GM21381 (cell line): ENCODE data around the gene ERI2.
"Not testable (repeated sequence)": the region's sequence is repeated elsewhere in the genome, so short reads cannot be mapped to it uniquely, and the experiment has no call there.

Source experiments
- ATAC-seq: cut with Tn5 transposase; IDR thresholded peaks from one replicate; pipeline ENCODE4 v1.9.1; 2021; ENCODE audit warnings: mild to moderate bottlenecking, moderate library complexity; ENCODE audit not compliant: unreplicated experiment

Gene ERI2

DNA sequence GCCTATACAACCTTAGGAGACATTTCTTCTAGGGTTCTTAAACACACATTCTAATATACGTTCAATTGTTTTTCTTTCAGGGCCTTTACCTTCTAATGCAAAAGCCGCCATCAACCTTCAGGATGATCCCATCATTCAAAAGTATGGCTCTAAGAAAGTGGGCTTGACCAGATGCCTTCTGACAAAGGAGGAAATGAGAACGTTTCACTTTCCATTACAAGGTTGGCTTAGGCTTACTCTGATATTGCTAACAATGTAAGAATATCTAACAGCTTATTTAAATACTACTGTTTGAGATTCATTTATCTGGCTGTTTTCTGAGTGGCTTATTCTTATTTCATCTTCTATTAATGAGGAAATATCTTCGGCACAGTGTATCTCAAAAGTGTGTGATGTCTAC, 15.4 kb upstream of the ERI2 start:
- no peak for ATAC-seq

DNA sequence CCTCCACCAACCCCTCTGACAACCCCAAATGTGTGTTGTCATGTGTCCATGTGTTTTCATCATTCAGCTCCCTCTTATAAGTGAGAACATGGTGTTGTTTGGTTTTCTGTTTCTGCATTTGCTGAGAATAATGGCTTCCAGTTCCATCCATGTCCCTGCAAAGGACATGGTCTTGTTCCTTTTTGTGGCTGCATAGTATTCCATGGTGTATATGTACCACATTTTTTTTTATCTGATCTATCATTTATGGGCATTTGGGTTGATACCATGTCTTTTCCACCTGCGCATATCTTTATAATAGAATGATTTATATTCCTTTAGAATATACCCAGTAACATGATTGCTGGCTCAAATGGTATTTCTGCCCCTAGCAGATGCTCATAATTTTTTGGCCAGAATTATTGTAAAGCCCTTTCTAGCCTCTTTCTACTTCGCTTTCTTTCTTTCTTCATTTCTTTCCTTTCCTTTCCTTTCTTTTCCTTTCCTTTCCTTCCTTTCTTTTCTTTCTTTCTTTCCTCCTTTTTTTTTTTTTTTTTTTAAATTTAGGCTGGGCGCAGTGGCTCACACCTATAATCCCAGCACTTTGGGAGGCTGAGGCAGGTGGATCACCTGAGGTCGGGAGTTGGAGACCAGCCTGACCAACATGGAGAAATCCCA, 12.8 kb upstream of the ERI2 start:
- ATAC-seq: no peak

DNA sequence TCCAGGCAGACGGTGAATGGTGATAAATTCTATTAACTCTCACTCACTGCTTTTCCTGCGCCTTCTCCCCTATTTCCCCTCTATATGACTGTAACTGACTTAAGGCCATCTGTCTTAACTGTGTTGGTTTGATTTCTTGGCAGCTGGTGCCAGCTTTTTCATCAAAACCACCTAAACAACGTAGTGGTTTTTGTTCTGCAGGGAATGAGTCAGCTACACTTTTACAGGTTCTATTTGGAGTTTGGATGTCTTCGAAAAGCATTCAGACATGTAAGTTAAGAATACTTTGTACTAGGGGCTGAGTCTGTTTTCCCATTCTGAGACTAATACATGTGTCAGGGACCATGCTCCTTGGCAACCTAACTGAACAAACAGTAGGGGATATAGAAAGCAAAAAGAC, 8.5 kb upstream of the ERI2 start:
- ATAC-seq: no peak

DNA sequence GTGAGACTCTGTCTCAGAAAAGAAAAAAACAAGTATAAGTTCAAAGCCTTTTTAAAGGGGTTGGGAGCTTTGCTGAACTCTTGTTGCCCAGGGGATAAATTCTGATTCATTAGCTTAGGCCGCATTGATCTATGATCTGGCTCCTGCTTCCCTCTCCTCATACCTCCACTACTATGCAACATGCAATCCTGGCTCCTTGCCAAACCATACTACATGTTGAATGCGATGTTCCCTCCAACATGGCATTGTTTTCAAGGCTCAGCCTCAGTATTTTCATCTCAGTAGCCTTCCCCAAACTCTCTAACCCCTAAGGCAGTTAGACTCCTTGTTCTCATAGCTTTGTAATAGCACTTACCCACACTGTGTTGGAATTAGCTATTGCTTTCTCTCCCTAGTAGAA, 6.2 kb upstream of the ERI2 start:
- ATAC-seq: no peak

DNA sequence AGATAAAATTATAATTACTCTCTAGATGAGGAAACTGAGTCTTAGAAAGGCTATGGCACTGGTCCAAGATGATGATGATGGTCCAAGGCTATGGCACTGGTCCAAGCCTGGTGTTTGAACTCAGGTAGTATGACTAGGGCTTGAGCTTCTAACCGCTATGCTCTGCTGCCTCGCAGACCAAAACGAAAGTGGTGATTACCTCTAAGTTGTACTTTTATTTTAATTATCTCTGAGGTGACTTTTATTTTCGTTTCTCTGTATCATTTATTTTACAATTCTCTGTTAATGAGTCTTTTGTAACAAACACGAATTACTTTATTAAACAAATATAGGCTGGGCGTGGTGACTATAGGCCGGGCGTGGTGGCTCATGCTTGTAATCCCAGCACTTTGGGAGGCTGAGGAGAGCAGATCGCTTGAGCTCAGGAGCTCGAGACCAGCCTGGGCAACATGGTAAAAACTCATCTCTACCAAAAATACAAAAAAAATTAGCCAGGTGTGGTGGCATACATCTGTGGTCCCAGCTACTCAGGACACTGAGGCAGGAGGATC, 5.7 kb upstream of the ERI2 start:
- no peak for ATAC-seq

DNA sequence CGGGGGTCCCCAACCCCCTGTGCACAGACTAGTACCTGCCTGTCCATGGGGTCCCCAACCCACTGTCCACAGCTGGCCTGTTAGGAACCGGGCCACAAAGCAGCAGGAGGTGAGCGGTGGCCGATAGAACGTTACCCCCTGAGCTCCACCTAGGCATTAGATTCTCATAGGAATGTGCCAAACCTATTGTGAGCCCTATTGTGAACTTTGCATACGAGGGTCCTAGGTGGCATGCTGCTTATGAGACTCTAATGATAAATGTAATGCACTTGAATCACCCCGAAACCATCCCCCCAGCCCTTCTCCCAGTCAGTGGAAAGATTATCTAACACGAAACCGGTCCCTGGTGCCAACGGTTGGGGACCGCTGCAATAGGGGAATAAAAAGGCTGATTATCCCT, 1.6 kb upstream of the ERI2 start:
- ATAC-seq: no peak

DNA sequence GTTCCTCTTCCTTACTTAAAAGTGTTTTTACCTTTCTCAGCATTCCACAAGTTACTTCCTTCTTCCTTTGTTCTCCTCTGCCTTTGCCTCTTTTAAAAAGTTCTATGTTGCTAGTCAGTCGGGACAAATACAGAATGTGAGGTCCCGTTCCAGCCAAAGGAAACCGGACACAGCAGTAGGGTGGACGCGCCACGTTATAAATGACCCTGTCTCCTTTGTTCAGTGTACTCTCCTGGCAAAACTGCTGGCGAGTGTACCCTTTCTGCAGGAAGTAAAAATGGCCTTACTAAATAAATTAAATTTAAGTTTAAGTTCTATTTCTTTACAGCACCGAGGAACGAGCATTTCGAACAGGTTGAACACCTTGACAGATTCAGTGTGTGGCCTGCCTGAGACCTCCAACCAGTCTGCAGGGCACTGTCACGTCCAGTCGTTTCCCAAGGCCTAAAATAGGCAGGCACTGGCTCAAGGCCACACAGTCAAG, 546 bp downstream of the ERI2 start:
- not testable (repeated sequence) for ATAC-seq

DNA sequence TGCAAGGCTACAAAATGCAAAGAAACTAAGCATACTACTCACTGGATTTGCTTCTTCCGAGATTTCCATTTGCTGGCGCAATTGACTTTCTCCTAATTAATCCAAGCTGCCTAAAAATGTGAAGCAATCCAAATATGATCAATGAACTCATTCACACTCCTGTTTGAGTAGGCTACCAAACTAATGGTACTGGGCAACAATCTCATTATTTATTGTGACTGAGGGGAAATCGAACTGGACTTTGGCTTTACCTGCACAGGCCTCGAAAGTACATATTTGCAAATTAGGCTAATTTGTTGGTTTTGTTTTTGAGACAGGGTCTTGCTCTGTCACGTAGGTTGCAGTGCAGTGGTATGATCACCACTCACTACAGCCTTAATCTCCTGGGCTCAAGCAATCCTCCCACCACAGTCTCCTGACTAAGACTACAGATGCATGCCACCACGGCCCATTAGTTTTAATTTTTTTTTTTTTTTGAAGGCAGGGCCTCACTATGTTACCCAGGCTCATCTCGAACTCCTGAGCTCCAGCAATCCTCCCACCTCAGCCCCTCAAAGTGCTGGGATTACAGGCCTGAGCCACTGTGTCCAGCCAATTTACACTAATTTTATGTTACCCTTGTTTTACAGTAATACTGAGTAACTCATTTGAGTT, 2.6 kb downstream of the ERI2 start:
- no peak for ATAC-seq

DNA sequence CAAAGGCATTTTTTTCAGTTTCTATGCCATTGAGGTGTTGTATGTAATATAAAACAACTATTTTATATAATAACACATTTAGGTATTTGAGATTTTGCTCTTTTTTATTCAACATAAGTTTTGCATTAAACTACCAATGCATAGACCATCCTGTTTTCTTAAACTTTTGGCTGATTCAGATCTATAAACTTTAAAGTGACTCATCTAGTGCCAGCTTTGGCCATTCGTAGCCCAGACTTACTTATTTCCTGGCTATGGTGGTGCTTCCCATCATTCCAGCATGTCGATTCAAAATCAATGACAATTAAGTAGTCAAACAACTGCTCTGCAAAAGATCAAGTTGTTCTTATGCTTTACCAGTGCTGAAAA, 3.1 kb downstream of the ERI2 start:
- ATAC-seq: no peak

DNA sequence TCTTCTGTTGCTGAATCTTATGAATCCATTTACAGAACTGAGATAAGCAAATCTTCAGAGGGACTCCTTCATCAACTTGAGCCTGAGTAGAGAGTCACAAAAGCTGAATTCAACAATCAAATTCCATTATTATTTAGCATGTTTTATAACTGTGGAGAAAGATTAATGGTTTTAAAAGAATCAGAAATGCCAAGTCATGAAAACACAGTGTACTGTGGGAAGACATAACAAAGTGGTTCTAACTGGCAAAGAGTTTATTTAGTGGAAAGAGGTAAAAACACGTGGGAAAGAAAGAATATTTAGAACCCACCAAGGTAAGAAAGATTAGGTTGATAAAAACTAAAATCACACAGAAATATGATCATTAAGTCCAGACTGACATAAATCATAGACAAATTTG, 5.0 kb downstream of the ERI2 start:
- no peak for ATAC-seq

DNA sequence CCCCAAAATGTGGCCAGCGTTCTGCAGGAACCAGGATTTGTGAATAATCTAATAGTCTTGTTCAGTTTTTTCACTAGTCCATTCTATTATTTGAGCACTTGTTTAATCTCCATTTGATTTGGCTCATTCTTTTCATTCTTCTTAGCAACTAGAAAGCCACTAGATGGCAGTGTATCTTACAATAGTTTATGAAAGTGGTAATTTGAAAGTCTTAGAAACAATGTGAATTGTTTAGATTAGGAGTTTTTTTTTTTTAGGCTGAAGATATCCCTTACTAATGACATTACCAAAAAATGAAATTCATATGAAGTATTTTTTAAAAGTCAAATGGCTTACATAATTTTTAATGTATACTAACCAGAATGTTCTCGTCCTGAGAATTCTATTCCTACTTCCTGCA, 6.7 kb downstream of the ERI2 start:
- no peak for ATAC-seq

DNA sequence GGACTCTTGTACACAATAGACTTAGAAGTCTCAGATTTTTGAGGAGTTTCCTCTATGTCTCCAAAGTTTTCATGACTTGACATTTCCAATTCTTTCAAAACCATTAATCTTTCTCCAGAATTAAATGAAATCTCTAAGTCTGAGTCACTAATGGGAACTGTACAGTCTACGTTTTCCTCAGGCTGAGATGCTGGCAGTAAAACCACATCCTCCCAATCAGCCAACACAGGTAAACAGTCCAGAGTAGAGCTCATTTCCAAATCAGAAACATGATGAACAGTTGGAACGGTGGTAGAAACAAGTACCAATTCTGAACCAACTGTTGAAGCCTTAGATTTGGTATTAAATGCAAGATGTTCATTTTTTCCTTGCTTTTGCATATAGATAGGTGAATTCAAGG, 7.9 kb downstream of the ERI2 start:
- no peak for ATAC-seq

DNA sequence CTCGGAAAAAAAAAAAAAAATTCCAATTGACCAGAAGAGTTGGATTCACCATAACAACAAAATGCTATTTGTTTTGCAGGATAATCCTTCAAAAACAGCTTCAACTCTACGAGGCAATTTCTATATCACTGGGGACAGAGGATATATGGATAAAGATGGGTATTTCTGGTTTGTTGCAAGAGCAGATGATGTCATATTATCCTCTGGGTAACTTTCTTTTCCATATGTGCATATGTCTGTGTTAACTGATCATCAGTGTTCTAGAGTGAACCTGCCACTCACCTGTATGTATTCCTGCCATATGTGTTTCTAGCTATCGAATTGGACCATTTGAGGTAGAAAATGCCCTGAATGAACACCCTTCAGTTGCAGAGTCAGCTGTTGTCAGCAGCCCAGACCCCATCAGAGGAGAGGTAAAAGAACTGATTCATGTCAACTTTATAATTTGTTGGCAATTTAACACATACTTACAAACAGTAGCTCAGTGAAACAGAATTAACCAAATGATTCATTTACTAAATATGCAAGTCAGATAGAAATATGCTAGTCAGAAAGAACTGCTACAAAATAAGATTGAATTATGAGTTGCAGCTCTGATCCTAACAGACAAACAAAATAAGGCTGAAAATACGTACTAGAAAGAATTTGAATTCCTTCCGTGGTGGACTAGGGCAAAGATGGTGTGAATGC, 14.2 kb downstream of the ERI2 start:
- ATAC-seq: no peak

DNA sequence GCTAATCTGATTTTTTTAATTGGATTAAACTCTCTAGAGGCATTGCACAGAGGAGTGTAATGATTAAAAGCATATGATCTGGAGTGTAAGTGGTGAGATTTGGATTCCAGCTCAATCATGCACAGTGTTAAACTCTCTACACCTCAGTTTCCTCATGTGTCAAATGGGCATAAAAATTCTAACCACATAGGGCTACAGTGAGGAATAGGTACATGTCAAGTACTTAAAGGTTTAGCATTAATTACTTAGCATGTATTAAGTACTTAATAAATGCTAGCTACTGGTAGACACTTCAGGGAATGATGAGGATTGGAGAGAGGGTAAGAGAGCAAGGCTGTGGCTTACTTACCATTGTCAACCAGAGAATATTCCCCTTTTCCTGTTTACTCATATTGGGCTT, 17.1 kb downstream of the ERI2 start:
- no peak for ATAC-seq

DNA sequence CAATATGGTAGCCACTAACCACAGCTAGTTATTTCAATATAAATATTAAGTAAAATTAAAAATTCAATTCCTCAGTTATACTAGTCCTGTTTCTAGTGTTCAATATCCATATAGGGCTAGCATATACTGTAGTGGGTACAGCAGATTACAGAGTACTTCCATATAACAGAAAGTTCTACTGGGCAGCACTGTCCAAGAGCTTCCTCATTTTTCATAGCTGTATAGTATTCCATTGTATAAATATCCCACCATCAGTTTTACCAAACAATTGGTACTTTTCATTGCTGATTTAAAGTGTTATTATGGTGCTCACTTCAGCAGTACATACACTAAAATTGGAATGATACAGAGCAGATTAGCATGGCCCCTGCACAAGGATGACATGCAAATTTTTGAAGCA, 22.1 kb downstream of the ERI2 start:
- no peak for ATAC-seq

DNA sequence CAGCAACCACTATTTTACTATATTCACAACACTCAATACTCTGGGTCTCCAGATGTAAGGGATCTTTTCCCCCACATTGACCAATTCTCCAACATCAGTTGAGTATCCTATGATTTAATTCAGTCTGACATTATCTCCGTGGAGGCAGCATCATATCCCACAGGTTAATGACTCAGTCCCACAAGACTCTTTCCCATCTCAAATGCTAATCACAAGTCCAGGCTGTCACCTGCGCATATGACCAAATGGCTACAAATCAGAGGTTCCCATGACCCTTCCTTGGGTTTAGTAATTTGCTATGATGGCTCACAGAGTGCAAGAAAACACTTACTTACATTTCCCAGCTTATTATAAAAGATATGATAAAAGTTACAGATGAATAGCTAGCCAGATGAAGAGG, 23.8 kb downstream of the ERI2 start:
- no peak for ATAC-seq

DNA sequence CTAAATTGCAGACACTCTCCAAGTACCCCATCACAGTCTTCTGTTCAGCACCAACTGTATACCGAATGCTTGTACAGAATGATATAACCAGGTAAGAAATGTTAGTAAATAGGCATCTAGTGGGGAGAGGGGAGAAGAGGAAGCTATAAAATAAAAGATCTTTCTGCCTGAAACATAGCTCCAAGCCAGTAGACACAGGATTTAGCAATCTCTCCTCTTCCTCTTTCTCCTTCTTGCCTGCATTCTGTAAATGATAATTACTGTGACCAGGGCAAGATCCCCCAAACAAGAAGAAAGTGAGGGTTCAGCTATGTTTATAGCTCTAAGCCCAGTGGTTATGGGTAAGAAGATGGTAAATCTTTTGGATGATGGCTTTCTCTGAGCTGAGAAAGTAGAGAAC, 24.6 kb downstream of the ERI2 start:
- no peak for ATAC-seq

DNA sequence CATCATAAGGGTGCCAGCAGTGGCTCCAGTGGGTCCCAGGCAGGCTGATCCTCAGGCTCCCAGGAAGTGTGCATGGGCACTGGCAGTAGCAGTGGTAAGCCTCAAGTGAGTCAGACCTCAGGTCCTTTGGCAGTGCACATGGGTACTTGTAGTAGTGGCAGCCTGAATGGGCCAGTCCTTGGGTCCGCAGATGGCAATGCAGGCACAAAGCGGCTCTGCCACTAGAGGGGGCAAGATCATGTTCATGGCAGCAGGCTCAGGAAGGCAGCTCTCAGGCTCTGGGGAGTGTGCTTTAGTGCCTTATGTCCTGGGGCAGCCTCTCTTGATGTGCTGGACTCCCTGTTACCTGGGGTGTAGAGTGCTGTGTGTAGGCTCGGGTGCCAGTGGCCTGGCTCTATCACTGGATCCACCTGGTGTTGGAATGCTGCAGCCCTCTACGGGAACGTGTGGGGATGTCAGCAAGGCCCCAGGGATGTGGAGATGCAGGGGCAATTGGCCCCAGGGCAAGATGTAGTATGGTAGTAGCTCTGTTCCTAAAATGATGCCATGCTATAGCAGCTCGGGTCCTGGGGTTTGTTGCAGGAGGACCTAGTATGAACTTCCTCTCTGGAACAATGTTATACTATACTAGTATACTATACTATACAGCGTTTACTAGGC, 31.4 kb downstream of the ERI2 start:
- no peak for ATAC-seq

DNA sequence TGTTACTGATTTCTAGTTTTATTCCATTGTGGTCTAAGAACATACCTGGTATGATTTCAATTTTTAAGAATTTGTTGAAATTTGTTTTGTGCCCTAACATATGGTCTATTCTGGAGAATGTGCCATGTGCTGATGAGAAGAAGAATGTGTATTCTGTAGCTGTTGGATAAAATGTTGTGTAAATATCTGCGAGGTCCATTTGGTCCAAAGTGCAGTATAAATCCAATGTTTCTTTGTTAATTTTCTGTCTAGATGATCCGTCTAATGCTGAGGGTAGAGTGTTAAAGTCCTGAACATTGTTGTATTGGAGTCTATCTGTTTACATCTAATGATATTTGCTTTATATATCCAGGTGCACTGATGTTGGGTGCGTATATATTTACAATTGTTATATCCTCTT, 32.6 kb downstream of the ERI2 start:
- ATAC-seq: no peak

DNA sequence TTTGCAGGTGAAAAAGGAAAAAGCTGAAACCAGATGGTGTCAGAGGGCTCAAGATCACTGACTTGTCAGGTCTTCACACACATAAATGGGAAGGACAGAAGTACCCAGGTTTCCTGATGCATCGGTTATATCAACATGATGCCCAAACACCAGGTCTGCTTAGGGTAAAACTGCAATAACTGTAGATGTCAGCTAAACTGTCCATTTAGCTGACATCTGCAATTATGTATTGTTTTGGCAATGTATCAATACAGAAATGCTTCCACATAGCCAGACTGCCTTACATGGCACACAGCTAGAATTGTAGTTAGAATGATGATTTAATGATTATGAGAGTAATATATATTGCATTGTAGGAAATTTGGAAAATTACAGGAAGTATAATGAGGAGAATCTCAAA, 37.5 kb downstream of the ERI2 start:
- ATAC-seq: no peak

DNA sequence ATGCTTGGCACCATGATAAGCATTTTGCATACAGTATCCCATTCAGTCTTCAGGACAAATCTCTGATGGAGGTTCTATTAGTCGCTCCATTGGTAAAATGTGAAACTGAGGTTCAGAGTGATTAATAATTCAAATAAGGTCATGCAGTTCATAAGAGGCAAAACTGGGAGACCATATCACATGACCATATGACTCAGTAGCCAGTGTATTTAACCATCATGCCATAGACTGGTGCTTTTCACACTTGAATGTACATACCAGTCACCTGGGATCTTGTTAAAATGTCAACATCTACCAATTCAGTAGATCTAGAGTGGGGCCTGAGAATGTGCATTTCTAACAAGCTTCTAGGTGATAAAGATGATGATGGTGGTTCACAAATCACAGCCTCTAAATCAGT, 38.2 kb downstream of the ERI2 start:
- ATAC-seq: no peak

DNA sequence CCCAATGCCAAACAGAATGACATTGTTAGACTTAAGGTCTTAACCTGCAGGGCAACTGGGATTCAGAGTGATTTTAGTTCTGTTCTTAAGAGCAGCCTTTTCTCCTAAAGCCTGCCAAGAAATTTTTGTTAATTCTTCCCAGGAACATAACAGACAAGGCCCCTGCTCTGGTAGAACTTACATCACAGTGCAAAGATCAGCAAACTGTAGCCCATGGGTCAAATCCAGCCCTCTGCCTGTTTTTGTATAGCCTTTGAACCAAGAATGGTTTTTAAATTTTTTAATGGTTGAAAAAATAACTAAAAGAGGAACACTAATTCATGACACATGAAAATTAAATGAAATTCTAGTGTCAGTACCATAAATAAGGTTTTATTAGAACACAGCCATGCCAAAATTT, 38.7 kb downstream of the ERI2 start:
- ATAC-seq: no peak
